Epithelial cell of esophagus (primary cell): Measurements from ENCODE around the gene SLMAP.

Experiments used
- DNase-seq: peaks from one replicate; pipeline ENCODE4 v3.0.0; 2010; ENCODE audit warnings: low read depth
- H3K4me3 ChIP-seq: 2 replicates; pipeline ENCODE4 v1.5.1; 2011; ENCODE audit warnings: mild to moderate bottlenecking, low read length, control low read depth
- TF ChIP-seq, protein P1 (sequence below): IDR thresholded peaks from 2 replicates; pipeline ENCODE4 v1.5.1; 2011; ENCODE audit warnings: low read depth, mild to moderate bottlenecking, low read length, control low read depth, inconsistent platforms; ENCODE audit not compliant: insufficient read depth; ENCODE audit errors: missing control alignments

The SLMAP gene

DNA sequence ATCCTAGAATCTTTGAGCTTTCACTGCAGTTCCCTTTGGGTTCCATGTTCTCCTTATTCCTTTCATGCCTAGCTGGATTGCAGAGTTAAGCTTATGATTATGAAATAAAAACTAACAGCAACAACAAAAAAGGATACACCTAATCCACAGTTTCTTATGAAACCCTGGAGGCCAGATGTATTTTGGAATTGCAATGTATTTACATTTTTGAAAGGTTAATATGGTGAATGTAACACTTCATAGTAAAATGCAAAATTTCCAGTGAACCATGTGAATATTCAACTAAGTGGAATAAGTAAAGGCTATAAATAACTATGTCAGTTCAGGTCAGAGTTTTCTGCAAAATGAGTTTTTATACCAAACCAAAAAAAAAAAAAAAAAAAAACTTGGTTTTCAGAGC lies 186.3 kb downstream of the SLMAP start:
- H3K4me3 ChIP-seq: no peak overlapping the region
- TF ChIP-seq, protein P1, sequence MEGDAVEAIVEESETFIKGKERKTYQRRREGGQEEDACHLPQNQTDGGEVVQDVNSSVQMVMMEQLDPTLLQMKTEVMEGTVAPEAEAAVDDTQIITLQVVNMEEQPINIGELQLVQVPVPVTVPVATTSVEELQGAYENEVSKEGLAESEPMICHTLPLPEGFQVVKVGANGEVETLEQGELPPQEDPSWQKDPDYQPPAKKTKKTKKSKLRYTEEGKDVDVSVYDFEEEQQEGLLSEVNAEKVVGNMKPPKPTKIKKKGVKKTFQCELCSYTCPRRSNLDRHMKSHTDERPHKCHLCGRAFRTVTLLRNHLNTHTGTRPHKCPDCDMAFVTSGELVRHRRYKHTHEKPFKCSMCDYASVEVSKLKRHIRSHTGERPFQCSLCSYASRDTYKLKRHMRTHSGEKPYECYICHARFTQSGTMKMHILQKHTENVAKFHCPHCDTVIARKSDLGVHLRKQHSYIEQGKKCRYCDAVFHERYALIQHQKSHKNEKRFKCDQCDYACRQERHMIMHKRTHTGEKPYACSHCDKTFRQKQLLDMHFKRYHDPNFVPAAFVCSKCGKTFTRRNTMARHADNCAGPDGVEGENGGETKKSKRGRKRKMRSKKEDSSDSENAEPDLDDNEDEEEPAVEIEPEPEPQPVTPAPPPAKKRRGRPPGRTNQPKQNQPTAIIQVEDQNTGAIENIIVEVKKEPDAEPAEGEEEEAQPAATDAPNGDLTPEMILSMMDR: no peak
- no peak for DNase-seq

DNA sequence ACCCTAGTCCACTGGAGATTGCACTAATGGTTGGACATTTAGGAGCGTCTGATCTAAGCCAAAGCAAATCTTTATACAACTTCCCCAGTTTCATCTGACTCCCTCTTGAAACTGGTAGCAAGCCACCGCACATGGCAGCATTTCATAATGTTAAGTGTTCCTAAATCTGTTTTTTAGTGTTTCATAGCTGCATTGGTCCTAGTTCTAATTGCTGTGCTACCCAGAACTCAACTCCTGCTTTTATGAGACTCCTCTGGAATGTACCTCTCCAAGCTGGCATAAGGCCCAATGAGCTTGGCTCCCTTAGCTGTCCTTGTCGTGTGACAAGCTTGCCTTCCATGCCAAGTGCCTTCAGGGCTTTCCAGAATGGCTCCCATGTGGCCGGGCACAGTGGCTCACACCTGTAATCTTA lies 186.8 kb downstream of the SLMAP start:
- TF ChIP-seq, protein P1: no peak
- H3K4me3 ChIP-seq: no peak overlapping the region
- DNase-seq: peak; percentile 20

DNA sequence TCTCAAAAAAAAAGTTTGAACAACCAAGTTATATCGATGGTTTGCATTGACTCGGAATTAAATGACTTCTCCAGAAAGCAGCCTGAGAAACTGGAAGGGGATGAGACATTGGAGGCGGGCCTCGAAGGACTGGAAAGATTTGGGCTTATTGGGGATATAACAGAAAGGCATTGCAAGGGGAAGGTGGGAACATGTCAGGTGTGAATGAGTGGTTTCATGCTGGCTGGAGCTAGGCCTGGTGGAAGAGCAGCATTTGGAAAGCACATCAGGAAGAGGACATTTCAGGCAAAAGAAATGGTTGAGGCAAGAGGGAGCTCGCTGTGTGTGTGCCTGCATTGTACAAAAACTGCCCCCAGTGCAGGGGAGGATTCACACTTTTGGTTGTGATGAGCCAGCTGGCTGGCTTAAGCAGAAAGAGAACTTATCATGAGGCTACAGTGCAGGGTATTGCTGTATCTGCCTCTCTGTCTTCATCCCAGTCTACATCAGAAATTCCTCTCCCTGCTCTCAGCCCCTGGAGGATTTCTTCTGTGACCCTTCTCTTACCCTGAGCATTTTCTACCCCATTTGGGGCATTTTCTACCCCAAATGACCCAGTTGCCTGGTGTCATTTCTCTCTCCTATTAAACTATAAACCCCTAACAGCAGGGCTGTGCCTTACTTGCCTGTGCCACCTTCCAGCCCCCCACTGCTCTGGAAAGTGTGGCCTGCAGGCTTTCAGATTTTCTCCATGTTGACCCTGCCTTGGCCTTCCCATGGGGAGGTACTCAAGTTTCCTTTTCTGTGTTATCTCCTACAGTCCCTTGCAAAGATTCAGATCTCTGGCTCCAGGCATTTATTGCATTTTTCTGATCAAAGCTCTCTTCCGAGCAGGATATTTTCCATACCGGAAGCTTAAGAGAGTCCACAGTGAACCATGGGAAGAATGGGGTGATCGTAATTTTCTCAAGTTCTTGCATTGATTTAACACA lies 187.7 kb downstream of the SLMAP start:
- DNase-seq: no peak
- H3K4me3 ChIP-seq: no peak overlapping the region
- TF ChIP-seq, protein P1: no peak

DNA sequence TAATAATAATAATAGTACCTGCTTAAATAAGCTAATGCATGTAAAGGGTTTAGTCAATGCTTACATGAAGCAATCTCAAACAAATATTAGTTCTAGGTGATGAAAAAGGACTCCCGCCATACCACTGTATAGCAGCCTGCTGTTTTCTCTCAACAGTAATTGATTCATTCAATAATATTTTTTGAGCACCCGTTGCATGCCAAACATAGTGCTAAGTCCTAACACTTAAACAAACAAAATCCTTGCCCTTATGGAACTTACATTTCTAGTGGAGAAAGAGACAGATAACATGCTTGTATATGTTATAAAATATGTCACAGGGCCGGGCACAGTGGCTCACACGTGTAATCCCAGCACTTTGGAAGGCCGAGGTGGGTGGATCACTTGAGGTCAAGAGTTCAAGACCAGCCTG lies 190.9 kb downstream of the SLMAP start:
- no peak for DNase-seq
- H3K4me3 ChIP-seq: no peak overlapping the region
- TF ChIP-seq, protein P1: no peak

DNA sequence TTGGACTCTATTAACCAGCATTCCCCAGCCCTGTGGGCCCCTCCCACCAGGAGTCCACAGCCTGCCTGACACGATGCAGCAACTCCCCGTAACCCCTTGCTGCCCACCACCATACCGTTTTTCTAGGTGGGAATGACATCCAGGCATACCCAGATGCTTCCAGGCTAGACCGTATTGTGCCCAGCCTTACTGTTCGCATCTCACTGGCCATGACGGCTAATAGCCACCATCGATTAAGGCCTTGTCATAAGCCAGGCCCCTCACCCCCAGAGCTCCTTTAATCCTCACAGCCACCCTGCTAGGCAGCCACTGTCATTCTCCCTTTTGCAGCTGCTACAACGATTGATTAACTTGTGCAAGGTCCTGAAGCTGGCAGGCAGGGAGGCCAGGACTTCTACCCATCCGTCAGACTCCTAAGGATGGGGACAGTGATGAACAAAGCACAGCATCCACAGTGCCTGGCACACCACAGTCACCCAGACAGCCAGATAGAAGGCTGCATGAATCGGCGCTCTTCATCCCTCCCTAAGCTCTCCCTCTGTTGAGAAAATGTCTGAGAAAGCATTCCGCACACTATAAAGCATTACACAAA lies 192.1 kb downstream of the SLMAP start:
- no peak overlapping the region for H3K4me3 ChIP-seq
- TF ChIP-seq, protein P1: no peak
- no peak for DNase-seq

DNA sequence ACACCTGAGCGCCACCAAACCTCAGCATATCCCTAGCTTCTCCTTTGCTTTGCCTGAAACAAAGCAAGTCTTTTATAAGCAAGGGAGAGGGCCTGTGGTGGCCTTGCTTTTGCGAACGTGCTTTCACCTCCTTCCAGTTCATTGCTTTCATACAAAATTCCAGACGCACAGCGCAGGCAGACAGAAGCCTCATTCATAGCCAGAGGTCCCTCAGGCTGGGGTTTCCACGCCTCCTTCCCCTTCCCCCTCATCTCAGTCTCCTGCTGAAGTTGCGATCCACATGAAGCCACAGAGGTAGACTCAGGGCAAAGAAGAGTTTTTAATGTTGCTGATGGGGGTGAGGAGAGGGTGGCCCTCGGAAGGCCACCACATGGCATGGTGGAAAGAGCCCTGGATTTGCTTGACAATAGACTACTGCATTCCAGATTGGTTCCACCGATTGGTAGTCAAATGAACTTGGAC lies 192.7 kb downstream of the SLMAP start:
- DNase-seq: no peak
- TF ChIP-seq, protein P1: no peak
- no peak overlapping the region for H3K4me3 ChIP-seq
